SK-N-SH treated with all-trans-retinoic acid at 6 μM for 48 hours (cell line): ENCODE data around the gene PAM16.
"Not testable (repeated sequence)": the region's sequence is repeated elsewhere in the genome, so short reads cannot be mapped to it uniquely, and the experiment has no call there.

Source experiments
- ATAC-seq: fragments of 200-7000 bp; cut with Tn5 transposase; 3 replicates; pipeline ENCODE4 v1.9.1; 2020; ENCODE audit warnings: mild to moderate bottlenecking, moderate library complexity
- CREB5 ChIP-seq: fragments of 250-450 bp; sonication (Bioruptor Pico); IDR thresholded peaks from 2 replicates; pipeline ENCODE4 v1.5.1; 2020; ENCODE audit warnings: low read depth, mild to moderate bottlenecking, moderate library complexity
- CSDC2 ChIP-seq: fragments of 250-450 bp; sonication (Bioruptor Pico); IDR thresholded peaks from 2 replicates; pipeline ENCODE4 v1.5.0; 2020; ENCODE audit warnings: mild to moderate bottlenecking, moderate library complexity
- GLIS3 ChIP-seq: fragments of 250-450 bp; sonication (Bioruptor Pico); IDR thresholded peaks from 2 replicates; pipeline ENCODE4 v1.5.0; 2020; ENCODE audit warnings: mild to moderate bottlenecking, moderate library complexity
- ISL1 ChIP-seq: fragments of 250-450 bp; sonication (Bioruptor Pico); IDR thresholded peaks from 2 replicates; pipeline ENCODE4 v2.1.2; 2022; ENCODE audit warnings: mild to moderate bottlenecking, moderate library complexity
- OSR1 ChIP-seq: fragments of 250-450 bp; sonication (Bioruptor Pico); IDR thresholded peaks from 2 replicates; pipeline ENCODE4 v1.8.0; 2022; ENCODE audit warnings: moderate library complexity, mild to moderate bottlenecking, inconsistent platforms
- PATZ1 ChIP-seq: fragments of 250-450 bp; sonication (Bioruptor Pico); IDR thresholded peaks from 2 replicates; pipeline ENCODE4 v1.8.0; 2020; ENCODE audit warnings: mild to moderate bottlenecking, moderate library complexity, borderline replicate concordance
- PPARA ChIP-seq: fragments of 250-450 bp; sonication (Bioruptor Pico); IDR thresholded peaks from 2 replicates; pipeline ENCODE4 v1.5.0; 2020; ENCODE audit warnings: mild to moderate bottlenecking, borderline replicate concordance
- RARB ChIP-seq: fragments of 250-450 bp; sonication (Bioruptor Pico); IDR thresholded peaks from 2 replicates; pipeline ENCODE4 v1.8.0; 2021; ENCODE audit warnings: mild to moderate bottlenecking, moderate library complexity
- SNAI2 ChIP-seq: fragments of 250-450 bp; sonication (Bioruptor Pico); IDR thresholded peaks from 2 replicates; pipeline ENCODE4 v1.5.0; 2020; ENCODE audit warnings: mild to moderate bottlenecking, moderate library complexity
- TCF4 ChIP-seq: fragments of 250-450 bp; sonication (Bioruptor Pico); IDR thresholded peaks from 2 replicates; pipeline ENCODE4 v1.8.0; 2021; ENCODE audit warnings: mild to moderate bottlenecking, moderate library complexity, borderline replicate concordance
- TOX ChIP-seq: fragments of 250-450 bp; sonication (Bioruptor Pico); IDR thresholded peaks from 2 replicates; pipeline ENCODE4 v1.8.0; 2021; ENCODE audit warnings: mild to moderate bottlenecking, moderate library complexity, borderline replicate concordance
- ZFP3 ChIP-seq: fragments of 250-450 bp; sonication (Bioruptor Pico); IDR thresholded peaks from 2 replicates; pipeline ENCODE4 v1.5.0; 2020; ENCODE audit warnings: mild to moderate bottlenecking, moderate library complexity
- ZNF565 ChIP-seq: fragments of 450-650 bp; formaldehyde crosslinking; conservative IDR thresholded peaks from 2 replicates; pipeline ENCODE4 v1.5.0; 2020; ENCODE audit warnings: low read depth, mild to moderate bottlenecking, moderate library complexity
- ZNF70 ChIP-seq: fragments of 450-650 bp; formaldehyde crosslinking; IDR thresholded peaks from 2 replicates; pipeline ENCODE4 v1.5.0; 2020; ENCODE audit warnings: mild to moderate bottlenecking, moderate library complexity
- ZNF8 ChIP-seq: fragments of 450-650 bp; formaldehyde crosslinking; IDR thresholded peaks from 2 replicates; pipeline ENCODE4 v1.5.0; 2020; ENCODE audit warnings: mild to moderate bottlenecking, moderate library complexity
- TF ChIP-seq, protein P1 (sequence below): fragments of 250-450 bp; sonication (Bioruptor Pico); IDR thresholded peaks from 2 replicates; pipeline ENCODE4 v1.5.1; 2021; ENCODE audit warnings: mild to moderate bottlenecking, moderate library complexity
- TF ChIP-seq, protein P2 (sequence below): fragments of 250-450 bp; sonication (Bioruptor Pico); IDR thresholded peaks from 2 replicates; pipeline ENCODE4 v1.8.0; 2021; ENCODE audit warnings: low read depth, mild to moderate bottlenecking, moderate library complexity, borderline replicate concordance
- TF ChIP-seq, protein P3 (sequence below): fragments of 250-450 bp; sonication (Bioruptor Pico); IDR thresholded peaks from 2 replicates; pipeline ENCODE4 v1.5.0; 2020; ENCODE audit warnings: mild to moderate bottlenecking, moderate library complexity

The PAM16 gene

GRCh38 chr16:4395055-4395726 lies 44.1 kb upstream of the PAM16 start:
- TF ChIP-seq PATZ1, result no peak
- TF ChIP-seq SNAI2 (CRISPR knock-in tag), result no peak
- no peak for TF ChIP-seq ZNF565 (CRISPR knock-in tag)
- no peak for TF ChIP-seq ZFP3
- no peak for TF ChIP-seq TCF4
- no peak for TF ChIP-seq ZNF8 (CRISPR knock-in tag)
- TF ChIP-seq CREB5 (CRISPR knock-in tag), result no peak
- TF ChIP-seq ZNF70, result no peak
- TF ChIP-seq, protein P1, sequence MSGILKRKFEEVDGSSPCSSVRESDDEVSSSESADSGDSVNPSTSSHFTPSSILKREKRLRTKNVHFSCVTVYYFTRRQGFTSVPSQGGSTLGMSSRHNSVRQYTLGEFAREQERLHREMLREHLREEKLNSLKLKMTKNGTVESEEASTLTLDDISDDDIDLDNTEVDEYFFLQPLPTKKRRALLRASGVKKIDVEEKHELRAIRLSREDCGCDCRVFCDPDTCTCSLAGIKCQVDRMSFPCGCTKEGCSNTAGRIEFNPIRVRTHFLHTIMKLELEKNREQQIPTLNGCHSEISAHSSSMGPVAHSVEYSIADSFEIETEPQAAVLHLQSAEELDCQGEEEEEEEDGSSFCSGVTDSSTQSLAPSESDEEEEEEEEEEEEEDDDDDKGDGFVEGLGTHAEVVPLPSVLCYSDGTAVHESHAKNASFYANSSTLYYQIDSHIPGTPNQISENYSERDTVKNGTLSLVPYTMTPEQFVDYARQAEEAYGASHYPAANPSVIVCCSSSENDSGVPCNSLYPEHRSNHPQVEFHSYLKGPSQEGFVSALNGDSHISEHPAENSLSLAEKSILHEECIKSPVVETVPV (CRISPR knock-in tag), result no peak
- no peak for TF ChIP-seq OSR1 (CRISPR knock-in tag)
- no peak for TF ChIP-seq PPARA (CRISPR knock-in tag)
- TF ChIP-seq, protein P2, sequence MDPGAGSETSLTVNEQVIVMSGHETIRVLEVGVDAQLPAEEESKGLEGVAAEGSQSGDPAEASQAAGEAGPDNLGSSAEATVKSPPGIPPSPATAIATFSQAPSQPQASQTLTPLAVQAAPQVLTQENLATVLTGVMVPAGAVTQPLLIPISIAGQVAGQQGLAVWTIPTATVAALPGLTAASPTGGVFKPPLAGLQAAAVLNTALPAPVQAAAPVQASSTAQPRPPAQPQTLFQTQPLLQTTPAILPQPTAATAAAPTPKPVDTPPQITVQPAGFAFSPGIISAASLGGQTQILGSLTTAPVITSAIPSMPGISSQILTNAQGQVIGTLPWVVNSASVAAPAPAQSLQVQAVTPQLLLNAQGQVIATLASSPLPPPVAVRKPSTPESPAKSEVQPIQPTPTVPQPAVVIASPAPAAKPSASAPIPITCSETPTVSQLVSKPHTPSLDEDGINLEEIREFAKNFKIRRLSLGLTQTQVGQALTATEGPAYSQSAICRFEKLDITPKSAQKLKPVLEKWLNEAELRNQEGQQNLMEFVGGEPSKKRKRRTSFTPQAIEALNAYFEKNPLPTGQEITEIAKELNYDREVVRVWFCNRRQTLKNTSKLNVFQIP (CRISPR knock-in tag), result no peak
- TF ChIP-seq GLIS3 (CRISPR knock-in tag), result no peak
- TF ChIP-seq RARB (CRISPR knock-in tag), result no peak
- TF ChIP-seq ISL1 (CRISPR knock-in tag), result no peak
- ATAC-seq, result no peak

- ATAC-seq, result not testable (repeated sequence)
Measured at GRCh38 chr16:4393850-4394249, 42.7 kb upstream of the PAM16 start.

DNA sequence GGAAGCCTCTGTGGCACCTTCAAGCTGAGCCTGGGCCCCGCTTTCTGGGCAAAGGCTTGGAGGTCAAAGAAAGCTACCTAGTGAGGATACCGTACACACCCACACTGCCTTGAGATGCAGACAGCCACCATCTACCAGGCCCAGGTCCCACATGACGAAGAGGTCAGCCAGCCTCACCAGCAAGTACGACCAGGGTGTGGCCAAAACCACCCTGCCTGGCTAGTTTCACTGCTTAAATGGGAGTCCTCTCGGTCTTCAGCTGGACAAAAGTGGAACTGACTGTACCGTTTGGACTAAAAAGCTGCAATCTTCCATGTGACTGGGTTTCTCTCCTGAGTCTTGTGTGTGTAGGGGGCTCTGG lies 42.1 kb upstream of the PAM16 start:
- TF ChIP-seq TOX (CRISPR knock-in tag), result no peak
- TF ChIP-seq PPARA (CRISPR knock-in tag), result no peak
- TF ChIP-seq, protein P1 (CRISPR knock-in tag), result no peak
- no peak for TF ChIP-seq CSDC2
- TF ChIP-seq, protein P3, sequence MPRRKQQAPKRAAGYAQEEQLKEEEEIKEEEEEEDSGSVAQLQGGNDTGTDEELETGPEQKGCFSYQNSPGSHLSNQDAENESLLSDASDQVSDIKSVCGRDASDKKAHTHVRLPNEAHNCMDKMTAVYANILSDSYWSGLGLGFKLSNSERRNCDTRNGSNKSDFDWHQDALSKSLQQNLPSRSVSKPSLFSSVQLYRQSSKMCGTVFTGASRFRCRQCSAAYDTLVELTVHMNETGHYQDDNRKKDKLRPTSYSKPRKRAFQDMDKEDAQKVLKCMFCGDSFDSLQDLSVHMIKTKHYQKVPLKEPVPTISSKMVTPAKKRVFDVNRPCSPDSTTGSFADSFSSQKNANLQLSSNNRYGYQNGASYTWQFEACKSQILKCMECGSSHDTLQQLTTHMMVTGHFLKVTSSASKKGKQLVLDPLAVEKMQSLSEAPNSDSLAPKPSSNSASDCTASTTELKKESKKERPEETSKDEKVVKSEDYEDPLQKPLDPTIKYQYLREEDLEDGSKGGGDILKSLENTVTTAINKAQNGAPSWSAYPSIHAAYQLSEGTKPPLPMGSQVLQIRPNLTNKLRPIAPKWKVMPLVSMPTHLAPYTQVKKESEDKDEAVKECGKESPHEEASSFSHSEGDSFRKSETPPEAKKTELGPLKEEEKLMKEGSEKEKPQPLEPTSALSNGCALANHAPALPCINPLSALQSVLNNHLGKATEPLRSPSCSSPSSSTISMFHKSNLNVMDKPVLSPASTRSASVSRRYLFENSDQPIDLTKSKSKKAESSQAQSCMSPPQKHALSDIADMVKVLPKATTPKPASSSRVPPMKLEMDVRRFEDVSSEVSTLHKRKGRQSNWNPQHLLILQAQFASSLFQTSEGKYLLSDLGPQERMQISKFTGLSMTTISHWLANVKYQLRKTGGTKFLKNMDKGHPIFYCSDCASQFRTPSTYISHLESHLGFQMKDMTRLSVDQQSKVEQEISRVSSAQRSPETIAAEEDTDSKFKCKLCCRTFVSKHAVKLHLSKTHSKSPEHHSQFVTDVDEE (CRISPR knock-in tag), result no peak
- no peak for TF ChIP-seq GLIS3 (CRISPR knock-in tag)
- peak; percentile 30 for ATAC-seq
